ENCODE results near the gene TRIM41.
"Not testable (repeated sequence)": the region's sequence is repeated elsewhere in the genome, so short reads cannot be mapped to it uniquely, and the experiment has no call there.

Gene TRIM41

DNA sequence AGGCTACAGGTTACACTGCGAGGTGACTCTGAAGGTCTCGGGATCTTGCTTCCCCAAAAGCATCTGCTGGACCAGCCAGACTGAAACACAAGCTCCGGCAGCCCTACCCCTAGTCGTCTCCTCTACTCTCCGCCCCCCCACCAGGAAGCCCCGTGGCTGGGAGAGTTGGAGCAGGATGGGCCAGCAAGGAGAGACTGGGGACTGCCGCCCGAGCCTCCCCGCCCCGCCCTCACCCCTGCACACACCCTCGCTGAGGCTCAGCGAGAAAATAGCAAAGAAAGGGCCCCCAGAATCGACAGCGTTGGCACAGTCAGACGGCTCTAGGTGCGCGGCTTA, 19.3 kb upstream of the TRIM41 start:
- Histone ChIP-seq H3K36me3 (ENCODE audit: control insufficient read depth in 1 of 2, insufficient read depth in 2 of 2, low read length in 2 of 2) (no peaks in the 10 kb centered on the region), H3K9ac (ENCODE audit: low read depth in 1 of 2, low read length in 2 of 2) (no peak overlapping the region), H3K9me3 (ENCODE audit: control insufficient read depth in 1 of 2, low read length in 2 of 2) (no peaks in the 10 kb centered on the region), H3K27me3 (ENCODE audit: control insufficient read depth in 1 of 2, insufficient read depth in 2 of 2, low read length in 2 of 2) (peaks cover 18 to 31% of the 10 kb centered on the region in 2 donors), H3K4me3 (ENCODE audit: low read depth in 1 of 2, low read length in 2 of 2) (peak overlapping the region; percentile 60 to 67), H3K27ac (ENCODE audit: low read depth, low read length) (no peak overlapping the region), H3K4me1 (ENCODE audit: control insufficient read depth in 1 of 2, insufficient read depth in 2 of 2, low read length in 2 of 2) (peaks cover 20 to 22% of the 10 kb centered on the region in 2 donors)

DNA sequence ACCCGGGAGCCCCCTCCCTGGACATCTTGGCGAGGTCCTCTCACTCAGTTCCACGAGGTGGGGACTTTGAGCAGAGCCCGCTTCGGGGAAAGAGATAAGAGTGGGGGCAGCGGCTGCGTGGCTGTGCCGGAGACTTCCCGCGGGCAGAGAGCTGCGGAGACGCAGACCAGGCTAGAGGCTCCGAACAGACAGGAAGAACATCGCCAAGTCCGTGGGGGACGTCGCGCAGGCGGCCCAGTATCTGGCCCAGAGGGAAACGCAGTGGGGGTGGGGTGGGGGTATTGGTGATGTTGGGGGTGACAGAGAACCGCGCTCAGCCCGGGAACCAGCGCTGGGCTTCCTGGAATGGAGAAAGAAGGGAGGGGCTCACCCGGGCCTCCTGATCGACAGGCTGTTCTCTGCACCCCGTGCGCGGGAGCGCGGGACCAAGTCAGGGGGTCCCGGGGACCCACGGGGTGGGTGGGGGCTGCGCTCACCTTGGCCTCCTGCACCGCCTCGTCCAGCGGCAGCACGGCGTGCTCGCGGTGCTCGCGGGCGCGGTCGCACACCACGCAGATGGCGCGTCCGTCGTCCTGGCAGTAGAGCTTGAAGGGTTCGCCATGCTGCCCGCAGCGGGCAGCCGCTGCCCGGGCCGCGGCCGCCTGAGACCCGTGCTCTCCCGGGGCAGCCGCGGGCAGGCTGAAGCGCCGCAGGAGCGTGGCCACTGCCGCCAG, 18.8 kb upstream of the TRIM41 start:
- peak overlapping the region; percentile 60 to 67 for H3K4me3 ChIP-seq (ENCODE audit: low read depth in 1 of 2, low read length in 2 of 2)
- no peaks in the 10 kb centered on the region for H3K36me3 ChIP-seq (ENCODE audit: control insufficient read depth in 1 of 2, insufficient read depth in 2 of 2, low read length in 2 of 2)
- no peak overlapping the region for H3K27ac ChIP-seq (ENCODE audit: low read depth, low read length)
- H3K4me1 ChIP-seq (ENCODE audit: control insufficient read depth in 1 of 2, insufficient read depth in 2 of 2, low read length in 2 of 2): peaks cover 20 to 22% of the 10 kb centered on the region in 2 donors
- peaks cover 18 to 31% of the 10 kb centered on the region in 2 donors for H3K27me3 ChIP-seq (ENCODE audit: control insufficient read depth in 1 of 2, insufficient read depth in 2 of 2, low read length in 2 of 2)
- H3K9me3 ChIP-seq (ENCODE audit: control insufficient read depth in 1 of 2, low read length in 2 of 2): no peaks in the 10 kb centered on the region
- no peak overlapping the region for H3K9ac ChIP-seq (ENCODE audit: low read depth in 1 of 2, low read length in 2 of 2)

DNA sequence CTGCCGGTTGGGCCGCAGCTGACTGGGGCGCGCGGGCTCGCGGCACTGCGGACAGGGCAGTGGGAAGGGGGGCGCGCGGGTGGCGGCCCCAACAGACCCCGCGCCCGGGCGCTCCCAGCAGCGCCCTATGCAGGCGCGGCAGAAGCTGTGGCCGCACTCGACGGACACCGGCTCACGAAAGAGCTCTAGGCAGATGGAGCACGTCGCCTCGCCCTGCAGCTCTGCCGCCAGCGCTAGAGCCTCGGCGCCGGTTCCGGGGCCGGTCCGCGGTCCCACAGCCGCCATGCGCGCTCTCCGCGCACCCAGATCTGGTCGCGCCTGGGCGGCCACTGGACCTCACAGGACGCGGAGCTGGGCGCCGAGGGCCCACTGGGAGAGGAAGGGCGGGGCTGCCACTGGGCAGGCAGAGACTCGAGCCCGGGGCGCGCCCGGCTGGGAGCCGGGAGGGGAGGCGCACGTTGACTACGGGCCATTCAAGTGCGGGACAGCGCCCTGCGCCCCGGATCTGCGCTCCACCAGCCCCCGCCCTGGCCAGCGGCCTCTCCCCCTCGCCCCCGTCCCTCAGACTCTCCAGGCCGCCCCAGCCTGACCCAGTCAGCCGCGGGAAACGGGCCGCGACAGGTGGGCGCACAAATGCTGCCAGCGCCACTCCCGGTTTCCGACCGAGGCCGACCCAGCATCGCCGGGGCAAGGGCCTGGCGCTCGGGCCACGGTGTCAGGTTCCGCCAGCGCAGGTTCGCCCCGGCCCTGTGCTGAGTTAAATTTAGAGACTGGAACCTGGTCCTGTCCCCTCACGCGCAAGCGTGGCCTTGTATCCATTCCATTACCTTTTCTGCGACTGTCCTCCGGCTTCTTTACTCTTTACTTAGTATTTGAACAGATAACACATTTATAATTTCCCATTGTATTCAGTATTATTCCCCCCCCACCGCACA, 18.0 kb upstream of the TRIM41 start, which contains the start of gene TRIM7:
TRIM7 (minus strand) TSS at position 371 of the 935 bp plus-strand sequence; CDS start at position 285, 86 bp downstream.
- Histone ChIP-seq H3K4me1 (ENCODE audit: control insufficient read depth in 1 of 2, insufficient read depth in 2 of 2, low read length in 2 of 2) (peaks cover 20 to 22% of the 10 kb centered on the region in 2 donors), H3K36me3 (ENCODE audit: control insufficient read depth in 1 of 2, insufficient read depth in 2 of 2, low read length in 2 of 2) (no peaks in the 10 kb centered on the region), H3K27ac (ENCODE audit: low read depth, low read length) (no peak within 1 kb of the TSS), H3K9me3 (ENCODE audit: control insufficient read depth in 1 of 2, low read length in 2 of 2) (no peaks in the 10 kb centered on the region), H3K27me3 (ENCODE audit: control insufficient read depth in 1 of 2, insufficient read depth in 2 of 2, low read length in 2 of 2) (peaks cover 18 to 31% of the 10 kb centered on the region in 2 donors), H3K9ac (ENCODE audit: low read depth in 1 of 2, low read length in 2 of 2) (peak within 1 kb of the TSS in 1 of 2 donors; percentile 13), H3K4me3 (ENCODE audit: low read depth in 1 of 2, low read length in 2 of 2) (peak within 1 kb of the TSS; percentile 60 to 67)

DNA sequence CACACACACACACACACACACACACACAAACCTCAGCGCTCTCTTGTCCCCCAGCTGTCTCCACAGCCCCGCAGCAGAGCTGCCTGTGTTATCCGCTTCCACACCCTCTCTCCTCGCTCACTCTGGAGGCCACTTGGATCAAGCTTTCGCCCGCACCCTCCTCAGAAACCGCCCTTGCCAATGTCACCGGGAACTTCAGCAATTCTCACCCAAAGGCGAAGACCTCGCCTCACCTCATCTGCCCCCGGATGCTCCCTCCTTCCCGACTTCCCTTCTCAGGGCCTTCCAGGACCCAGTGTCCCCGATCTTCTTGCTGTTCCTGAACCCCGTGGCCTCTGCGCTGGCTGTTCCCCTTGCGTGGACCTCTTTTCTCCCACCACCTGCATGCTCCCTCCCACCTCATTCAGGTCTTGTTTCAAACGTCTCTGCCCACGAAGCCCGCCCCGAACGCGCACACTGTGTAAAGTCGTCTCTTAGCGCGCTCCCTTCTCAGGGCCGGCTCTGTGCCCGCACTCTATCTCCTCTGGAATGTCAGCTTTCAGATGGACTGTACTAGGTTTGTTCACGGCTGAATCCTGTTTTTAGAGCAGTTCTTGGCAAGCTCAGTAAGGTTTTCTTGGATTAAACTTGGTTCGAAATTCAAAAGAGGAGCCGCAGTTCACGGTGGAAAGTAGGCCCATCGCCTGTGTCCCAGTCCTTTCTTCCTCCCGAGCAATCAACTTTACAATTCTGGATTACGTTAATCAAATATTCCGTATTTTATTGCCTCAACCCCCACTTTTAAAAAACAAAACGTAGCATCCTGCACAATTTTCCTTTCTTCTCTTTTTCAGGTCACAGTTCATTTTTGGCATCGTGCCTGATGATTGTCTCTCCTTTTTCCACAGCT, 17.1 kb upstream of the TRIM41 start:
- Histone ChIP-seq H3K4me3 (ENCODE audit: low read depth in 1 of 2, low read length in 2 of 2) (peak overlapping the region; percentile 60 to 67), H3K36me3 (ENCODE audit: control insufficient read depth in 1 of 2, insufficient read depth in 2 of 2, low read length in 2 of 2) (no peaks in the 10 kb centered on the region), H3K27me3 (ENCODE audit: control insufficient read depth in 1 of 2, insufficient read depth in 2 of 2, low read length in 2 of 2) (peaks cover 18 to 31% of the 10 kb centered on the region in 2 donors), H3K4me1 (ENCODE audit: control insufficient read depth in 1 of 2, insufficient read depth in 2 of 2, low read length in 2 of 2) (peaks cover 20 to 22% of the 10 kb centered on the region in 2 donors), H3K9ac (ENCODE audit: low read depth in 1 of 2, low read length in 2 of 2) (peak overlapping the region; percentile 9 to 13), H3K27ac (ENCODE audit: low read depth, low read length) (no peak overlapping the region), H3K9me3 (ENCODE audit: control insufficient read depth in 1 of 2, low read length in 2 of 2) (no peaks in the 10 kb centered on the region)

DNA sequence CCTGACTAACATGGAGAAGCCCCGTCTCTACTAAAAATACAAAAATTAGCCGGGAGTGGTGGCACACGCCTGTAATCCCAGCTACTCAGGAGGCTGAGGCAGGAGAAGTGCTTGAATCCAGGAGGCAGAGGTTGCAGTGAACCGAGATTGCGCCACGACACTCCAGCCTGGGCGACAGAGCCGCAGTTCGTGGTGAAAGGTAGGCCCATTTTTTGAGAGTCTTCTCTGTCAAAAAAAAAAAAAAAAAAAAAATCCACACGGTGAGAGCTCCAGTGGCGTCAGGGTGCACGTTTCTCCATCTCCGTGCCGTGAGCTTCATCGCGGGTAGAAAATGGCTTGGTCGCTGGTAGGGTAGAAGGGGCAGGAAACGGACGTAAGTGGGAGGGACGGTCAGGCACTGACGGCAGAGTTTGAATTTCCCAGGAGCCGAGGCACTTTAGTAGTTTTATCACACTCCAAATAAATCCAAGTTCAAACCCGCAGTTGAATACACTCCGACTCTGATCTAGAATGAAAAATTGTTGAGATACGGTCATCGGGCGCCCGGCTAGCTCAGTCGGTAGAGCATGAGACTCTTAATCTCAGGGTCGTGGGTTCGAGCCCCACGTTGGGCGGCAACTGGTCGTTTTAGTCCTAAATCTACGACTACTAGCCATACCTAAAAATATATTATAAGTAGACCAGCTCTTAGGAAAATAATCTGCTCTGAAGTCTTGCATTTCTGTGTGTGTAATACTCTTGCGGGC, 15.7 kb upstream of the TRIM41 start:
- peaks cover 20 to 22% of the 10 kb centered on the region in 2 donors for H3K4me1 ChIP-seq (ENCODE audit: control insufficient read depth in 1 of 2, insufficient read depth in 2 of 2, low read length in 2 of 2)
- H3K27ac ChIP-seq (ENCODE audit: low read depth, low read length): no peak overlapping the region
- H3K9me3 ChIP-seq (ENCODE audit: control insufficient read depth in 1 of 2, low read length in 2 of 2): no peaks in the 10 kb centered on the region
- H3K9ac ChIP-seq (ENCODE audit: low read depth in 1 of 2, low read length in 2 of 2): peak overlapping the region; percentile 9 to 47
- peak overlapping the region; percentile 60 to 77 for H3K4me3 ChIP-seq (ENCODE audit: low read depth in 1 of 2, low read length in 2 of 2)
- no peaks in the 10 kb centered on the region for H3K36me3 ChIP-seq (ENCODE audit: control insufficient read depth in 1 of 2, insufficient read depth in 2 of 2, low read length in 2 of 2)
- H3K27me3 ChIP-seq (ENCODE audit: control insufficient read depth in 1 of 2, insufficient read depth in 2 of 2, low read length in 2 of 2): peaks cover 14 to 31% of the 10 kb centered on the region in 2 donors

DNA sequence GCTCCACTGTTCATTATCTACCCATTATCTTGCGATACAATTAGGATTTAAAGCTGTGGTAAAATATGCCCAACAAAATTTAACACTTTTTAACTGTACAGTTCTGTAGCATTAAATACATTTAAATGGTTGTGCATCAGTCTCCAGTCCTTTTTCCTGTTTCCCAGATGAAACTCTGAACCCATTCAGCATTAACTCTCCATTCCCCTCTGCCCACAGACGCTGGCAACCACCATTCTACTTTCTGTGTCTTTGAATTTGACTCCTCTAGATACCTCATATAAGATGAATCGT, 15.2 kb upstream of the TRIM41 start:
- no peak overlapping the region for H3K9ac ChIP-seq (ENCODE audit: low read depth in 1 of 2, low read length in 2 of 2)
- H3K27me3 ChIP-seq (ENCODE audit: control insufficient read depth in 1 of 2, insufficient read depth in 2 of 2, low read length in 2 of 2): peaks cover 14 to 29% of the 10 kb centered on the region in 2 donors
- peaks cover 20% of the 10 kb centered on the region in 2 donors for H3K4me1 ChIP-seq (ENCODE audit: control insufficient read depth in 1 of 2, insufficient read depth in 2 of 2, low read length in 2 of 2)
- H3K27ac ChIP-seq (ENCODE audit: low read depth, low read length): no peak overlapping the region
- no peaks in the 10 kb centered on the region for H3K9me3 ChIP-seq (ENCODE audit: control insufficient read depth in 1 of 2, low read length in 2 of 2)
- no peaks in the 10 kb centered on the region for H3K36me3 ChIP-seq (ENCODE audit: control insufficient read depth in 1 of 2, insufficient read depth in 2 of 2, low read length in 2 of 2)
- peak overlapping the region in 1 of 2 donors; percentile 77 for H3K4me3 ChIP-seq (ENCODE audit: low read depth in 1 of 2, low read length in 2 of 2)

DNA sequence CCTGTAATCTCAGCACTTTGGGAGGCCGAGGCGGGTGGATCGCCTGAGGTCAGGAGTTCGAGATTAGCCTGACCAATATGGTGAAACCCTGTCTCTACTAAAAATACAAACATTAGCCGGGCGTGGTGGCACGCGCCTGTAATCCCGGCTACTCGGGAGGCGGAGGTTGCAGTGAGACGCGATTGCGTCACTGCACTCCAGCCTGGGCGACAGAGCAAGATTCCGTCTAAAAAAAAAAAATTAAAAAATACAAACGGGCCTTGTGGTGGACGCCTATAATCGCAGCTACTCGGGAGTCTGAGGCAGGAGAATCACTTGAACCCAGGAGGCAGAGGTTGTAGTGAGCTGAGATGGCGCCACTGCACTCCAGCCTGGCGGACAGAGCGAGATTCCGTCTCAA, 14.1 kb upstream of the TRIM41 start:
- not testable (repeated sequence) for H3K9ac ChIP-seq (ENCODE audit: low read depth in 1 of 2, low read length in 2 of 2); H3K36me3 ChIP-seq (ENCODE audit: control insufficient read depth in 1 of 2, insufficient read depth in 2 of 2, low read length in 2 of 2); H3K27ac ChIP-seq (ENCODE audit: low read depth, low read length); H3K4me3 ChIP-seq (ENCODE audit: low read depth in 1 of 2, low read length in 2 of 2); H3K9me3 ChIP-seq (ENCODE audit: control insufficient read depth in 1 of 2, low read length in 2 of 2)
- H3K4me1 ChIP-seq (ENCODE audit: control insufficient read depth in 1 of 2, insufficient read depth in 2 of 2, low read length in 2 of 2): peaks cover 16 to 17% of the 10 kb centered on the region in 2 donors
- H3K27me3 ChIP-seq (ENCODE audit: control insufficient read depth in 1 of 2, insufficient read depth in 2 of 2, low read length in 2 of 2): peaks cover 7 to 18% of the 10 kb centered on the region in 2 donors

DNA sequence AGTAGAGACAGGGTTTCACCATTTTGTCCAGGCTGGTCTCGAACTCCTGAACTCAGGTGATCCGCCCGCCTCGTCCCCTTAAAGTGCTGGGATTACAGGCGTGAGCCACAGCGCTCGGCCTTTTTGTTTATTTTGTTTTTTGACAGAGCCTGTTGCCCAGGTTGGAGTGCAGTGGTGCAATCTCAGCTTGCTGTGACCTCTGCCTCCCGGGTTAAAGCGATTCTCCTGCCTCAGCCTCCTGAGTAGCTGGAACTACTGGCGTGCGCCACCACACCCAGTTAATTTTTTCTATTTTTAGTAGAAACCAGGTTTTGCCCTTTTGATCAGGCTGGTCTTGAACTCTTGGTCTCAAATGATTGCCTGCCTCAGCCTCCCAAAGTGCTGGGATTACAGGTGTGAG, 12.9 kb upstream of the TRIM41 start:
- not testable (repeated sequence) for H3K27ac ChIP-seq (ENCODE audit: low read depth, low read length); H3K36me3 ChIP-seq (ENCODE audit: control insufficient read depth in 1 of 2, insufficient read depth in 2 of 2, low read length in 2 of 2); H3K9me3 ChIP-seq (ENCODE audit: control insufficient read depth in 1 of 2, low read length in 2 of 2); H3K9ac ChIP-seq (ENCODE audit: low read depth in 1 of 2, low read length in 2 of 2); H3K4me3 ChIP-seq (ENCODE audit: low read depth in 1 of 2, low read length in 2 of 2)
- H3K4me1 ChIP-seq (ENCODE audit: control insufficient read depth in 1 of 2, insufficient read depth in 2 of 2, low read length in 2 of 2): peaks cover 13 to 15% of the 10 kb centered on the region in 2 donors
- peaks cover 7 to 12% of the 10 kb centered on the region in 2 donors for H3K27me3 ChIP-seq (ENCODE audit: control insufficient read depth in 1 of 2, insufficient read depth in 2 of 2, low read length in 2 of 2)

DNA sequence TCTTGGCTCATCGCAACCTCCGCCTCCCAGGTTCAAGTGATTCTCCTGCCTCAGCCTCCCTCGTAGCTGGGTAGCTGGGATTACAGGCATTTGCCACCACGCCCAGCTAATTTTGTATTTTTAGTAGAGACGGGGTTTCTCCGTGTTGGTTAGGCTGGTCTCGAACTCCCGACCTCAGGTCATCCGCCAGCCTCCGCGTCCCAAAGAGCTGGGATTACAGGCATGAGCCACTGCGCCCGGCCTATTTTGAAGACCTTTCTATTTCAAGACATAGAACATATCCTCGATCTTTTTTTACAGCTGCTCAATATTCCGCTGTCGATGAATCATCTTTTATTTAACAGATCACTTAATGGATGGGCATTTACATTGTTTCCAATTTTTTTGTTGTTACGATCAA, 12.4 kb upstream of the TRIM41 start:
- H3K9ac ChIP-seq (ENCODE audit: low read depth in 1 of 2, low read length in 2 of 2); H3K36me3 ChIP-seq (ENCODE audit: control insufficient read depth in 1 of 2, insufficient read depth in 2 of 2, low read length in 2 of 2); H3K27ac ChIP-seq (ENCODE audit: low read depth, low read length); H3K9me3 ChIP-seq (ENCODE audit: control insufficient read depth in 1 of 2, low read length in 2 of 2); H3K27me3 ChIP-seq (ENCODE audit: control insufficient read depth in 1 of 2, insufficient read depth in 2 of 2, low read length in 2 of 2); H3K4me3 ChIP-seq (ENCODE audit: low read depth in 1 of 2, low read length in 2 of 2): not testable (repeated sequence)
- H3K4me1 ChIP-seq (ENCODE audit: control insufficient read depth in 1 of 2, insufficient read depth in 2 of 2, low read length in 2 of 2): peaks cover 10 to 11% of the 10 kb centered on the region in 2 donors
